Ovary (tissue), 3 donors: ENCODE data around the gene PADI2.

Experiments
- EP300 ChIP-seq: sonication (generic); formaldehyde crosslinking; IDR thresholded peaks from one replicate; pipeline ENCODE4 v1.6.1; 2017; ENCODE audit warnings: antibody characterized with exemption
- POLR2A ChIP-seq: fragments of 450-650 bp; IDR thresholded peaks from one replicate; pipeline ENCODE4 v1.6.1; 2017; ENCODE audit warnings: antibody characterized with exemption, mild to moderate bottlenecking, moderate library complexity
- TF ChIP-seq, protein P1 (sequence below), 3 donors: fragments of 450-650 bp in 2 of 3; fragments of 200-600 bp in 1 of 3; IDR thresholded peaks; one replicate each; pipeline versions ENCODE4 v1.5.1 to v1.8.0; 2016 to 2022; ENCODE audit warnings: antibody characterized with exemption in 3 of 3, mild to moderate bottlenecking in 1 of 3
- donor health status: DM: no; HTN: no; CAD: no.

DNA sequence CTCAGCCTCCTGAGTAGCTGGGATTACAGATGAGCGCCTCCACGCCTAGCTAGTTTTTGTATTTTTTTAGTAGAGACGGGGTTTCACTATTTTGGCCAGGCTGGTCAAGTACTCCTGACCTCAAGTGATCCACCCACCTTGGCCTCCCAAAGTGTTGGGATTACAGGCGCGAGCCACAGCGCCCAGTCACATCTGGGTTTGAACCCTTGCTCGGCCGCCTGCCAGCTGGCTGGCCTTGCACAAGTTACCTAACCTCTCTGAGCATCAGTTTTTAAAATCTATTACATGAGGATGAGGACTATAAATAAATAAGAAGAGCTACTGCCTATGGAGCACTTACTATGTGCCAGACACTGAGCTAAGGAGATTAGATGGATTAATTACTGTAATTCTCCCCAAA, 17.7 kb upstream of the PADI2 start:
- TF ChIP-seq, protein P1, sequence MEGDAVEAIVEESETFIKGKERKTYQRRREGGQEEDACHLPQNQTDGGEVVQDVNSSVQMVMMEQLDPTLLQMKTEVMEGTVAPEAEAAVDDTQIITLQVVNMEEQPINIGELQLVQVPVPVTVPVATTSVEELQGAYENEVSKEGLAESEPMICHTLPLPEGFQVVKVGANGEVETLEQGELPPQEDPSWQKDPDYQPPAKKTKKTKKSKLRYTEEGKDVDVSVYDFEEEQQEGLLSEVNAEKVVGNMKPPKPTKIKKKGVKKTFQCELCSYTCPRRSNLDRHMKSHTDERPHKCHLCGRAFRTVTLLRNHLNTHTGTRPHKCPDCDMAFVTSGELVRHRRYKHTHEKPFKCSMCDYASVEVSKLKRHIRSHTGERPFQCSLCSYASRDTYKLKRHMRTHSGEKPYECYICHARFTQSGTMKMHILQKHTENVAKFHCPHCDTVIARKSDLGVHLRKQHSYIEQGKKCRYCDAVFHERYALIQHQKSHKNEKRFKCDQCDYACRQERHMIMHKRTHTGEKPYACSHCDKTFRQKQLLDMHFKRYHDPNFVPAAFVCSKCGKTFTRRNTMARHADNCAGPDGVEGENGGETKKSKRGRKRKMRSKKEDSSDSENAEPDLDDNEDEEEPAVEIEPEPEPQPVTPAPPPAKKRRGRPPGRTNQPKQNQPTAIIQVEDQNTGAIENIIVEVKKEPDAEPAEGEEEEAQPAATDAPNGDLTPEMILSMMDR (IDR thresholded peaks at IDR 0.05) = no peak
- TF ChIP-seq POLR2A = no peak
- TF ChIP-seq EP300 = no peak
